Neutrophil (primary cell): ENCODE measurements around the gene CYP8B1.

Source experiments
- H3K27ac ChIP-seq: fragments of 200-600 bp; sonication (generic); 2 replicates; pipeline ENCODE4 v1.5.1; 2016; ENCODE audit warnings: mild to moderate bottlenecking, moderate library complexity
- H3K27me3 ChIP-seq: fragments of 200-600 bp; sonication (generic); 2 replicates; pipeline ENCODE4 v1.6.0; 2016; ENCODE audit warnings: mild to moderate bottlenecking
- H3K36me3 ChIP-seq: fragments of 200-600 bp; sonication (generic); 2 replicates; pipeline ENCODE4 v1.5.1; 2017
- H3K4me1 ChIP-seq, 2 experiments: fragments of 200-600 bp in 1 of 2; sonication (generic) in 1 of 2; 1 replicate in 1 of 2; 2 replicates in 1 of 2; pipeline versions ENCODE4 v1.5.1 to v1.6.1; 2013 to 2016; ENCODE audit warnings: low read depth in 1 of 2, low read length in 1 of 2, mild to moderate bottlenecking in 1 of 2, moderate library complexity in 1 of 2; ENCODE audit not compliant: control insufficient read depth in 1 of 2, insufficient read depth in 1 of 2
- H3K4me3 ChIP-seq, 2 experiments: fragments of 200-600 bp in 1 of 2; sonication (generic) in 1 of 2; 1 replicate in 1 of 2; 2 replicates in 1 of 2; pipeline ENCODE4 v1.5.1; 2013 to 2016; ENCODE audit warnings: low read depth in 1 of 2, low read length in 1 of 2, mild to moderate bottlenecking in 1 of 2, moderate library complexity in 1 of 2
- H3K9me3 ChIP-seq: fragments of 200-600 bp; sonication (generic); 2 replicates; pipeline ENCODE4 v1.5.1; 2016
- TF ChIP-seq, protein P1 (sequence below): fragments of 200-600 bp; sonication (generic); IDR thresholded peaks from 2 replicates; pipeline ENCODE4 v1.5.1; 2016; ENCODE audit warnings: antibody characterized with exemption

The CYP8B1 gene

GRCh38 chr3:42844412-42844713 lies 31.3 kb downstream of the CYP8B1 start:
- peaks cover 6 to 11% of the 10 kb centered on the region in 2 experiments for H3K4me1 ChIP-seq
- H3K9me3 ChIP-seq = no peaks in the 10 kb centered on the region
- TF ChIP-seq, protein P1, sequence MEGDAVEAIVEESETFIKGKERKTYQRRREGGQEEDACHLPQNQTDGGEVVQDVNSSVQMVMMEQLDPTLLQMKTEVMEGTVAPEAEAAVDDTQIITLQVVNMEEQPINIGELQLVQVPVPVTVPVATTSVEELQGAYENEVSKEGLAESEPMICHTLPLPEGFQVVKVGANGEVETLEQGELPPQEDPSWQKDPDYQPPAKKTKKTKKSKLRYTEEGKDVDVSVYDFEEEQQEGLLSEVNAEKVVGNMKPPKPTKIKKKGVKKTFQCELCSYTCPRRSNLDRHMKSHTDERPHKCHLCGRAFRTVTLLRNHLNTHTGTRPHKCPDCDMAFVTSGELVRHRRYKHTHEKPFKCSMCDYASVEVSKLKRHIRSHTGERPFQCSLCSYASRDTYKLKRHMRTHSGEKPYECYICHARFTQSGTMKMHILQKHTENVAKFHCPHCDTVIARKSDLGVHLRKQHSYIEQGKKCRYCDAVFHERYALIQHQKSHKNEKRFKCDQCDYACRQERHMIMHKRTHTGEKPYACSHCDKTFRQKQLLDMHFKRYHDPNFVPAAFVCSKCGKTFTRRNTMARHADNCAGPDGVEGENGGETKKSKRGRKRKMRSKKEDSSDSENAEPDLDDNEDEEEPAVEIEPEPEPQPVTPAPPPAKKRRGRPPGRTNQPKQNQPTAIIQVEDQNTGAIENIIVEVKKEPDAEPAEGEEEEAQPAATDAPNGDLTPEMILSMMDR = no peak
- no peaks in the 10 kb centered on the region for H3K27me3 ChIP-seq
- H3K4me3 ChIP-seq = no peak overlapping the region
- no peak overlapping the region for H3K27ac ChIP-seq
- H3K36me3 ChIP-seq = no peaks in the 10 kb centered on the region

DNA sequence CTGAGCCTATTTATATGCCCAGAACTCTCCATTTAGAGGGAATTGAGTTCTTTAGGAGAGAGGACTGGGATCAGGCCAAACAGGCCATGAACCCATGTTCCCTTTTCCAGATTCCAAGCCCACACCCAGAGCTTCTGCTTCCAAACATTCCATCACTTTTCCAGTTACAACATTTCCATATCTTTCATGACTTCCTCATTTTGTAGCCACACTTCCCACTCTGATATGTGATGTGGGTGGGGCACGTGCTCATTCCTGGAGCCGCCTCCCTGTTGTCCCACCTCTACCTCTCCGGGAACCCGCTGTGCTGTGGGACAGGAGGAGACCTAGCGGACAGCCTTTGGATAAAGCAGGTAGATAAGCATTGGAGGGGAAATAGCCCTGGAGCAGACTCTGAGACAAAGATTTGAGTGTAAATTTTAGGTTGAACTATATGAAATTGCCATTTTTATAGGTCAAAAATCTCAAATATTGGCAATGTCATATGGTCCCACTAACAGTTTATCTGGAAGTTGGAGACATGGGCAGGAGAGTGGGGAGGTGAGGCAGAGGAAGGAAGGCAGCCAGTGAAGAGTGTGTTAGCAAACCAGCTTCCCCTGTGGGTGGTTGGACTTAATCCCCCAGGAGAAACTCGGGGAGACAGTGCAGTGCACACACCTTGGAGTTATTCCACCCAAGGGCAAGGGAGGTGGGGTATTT lies 31.8 kb downstream of the CYP8B1 start:
- Histone ChIP-seq H3K4me1 (peaks cover 6 to 11% of the 10 kb centered on the region in 2 experiments), H3K36me3 (no peaks in the 10 kb centered on the region), H3K27ac (no peak overlapping the region), H3K27me3 (no peaks in the 10 kb centered on the region), H3K9me3 (no peaks in the 10 kb centered on the region), H3K4me3 (no peak overlapping the region)
- TF ChIP-seq, protein P1 = no peak

- Histone ChIP-seq H3K9me3 (no peaks in the 10 kb centered on the region), H3K27ac (no peak overlapping the region), H3K4me3 (no peak overlapping the region), H3K27me3 (no peaks in the 10 kb centered on the region), H3K4me1 (no peaks in the 10 kb centered on the region), H3K36me3 (no peaks in the 10 kb centered on the region)
- TF ChIP-seq, protein P1 = no peak
Observed at GRCh38 chr3:42841332-42841731, 34.3 kb downstream of the CYP8B1 start.

- no peak overlapping the region for H3K4me3 ChIP-seq
Observed at GRCh38 chr3:42839616-42840015, 36.1 kb downstream of the CYP8B1 start.

GRCh38 chr3:42838571-42838970 lies 37.1 kb downstream of the CYP8B1 start:
- Histone ChIP-seq H3K9me3 (no peaks in the 10 kb centered on the region), H3K27ac (no peak overlapping the region)

More at GRCh38 chr3:42839616-42840015, 36.1 kb downstream of the CYP8B1 start:
- H3K9me3 ChIP-seq = no peaks in the 10 kb centered on the region
- H3K27ac ChIP-seq = no peak overlapping the region
- no peaks in the 10 kb centered on the region for H3K27me3 ChIP-seq
- TF ChIP-seq, protein P1 = no peak
- no peaks in the 10 kb centered on the region for H3K36me3 ChIP-seq
- H3K4me1 ChIP-seq = no peaks in the 10 kb centered on the region

More at GRCh38 chr3:42838571-42838970, 37.1 kb downstream of the CYP8B1 start:
- H3K36me3 ChIP-seq = no peaks in the 10 kb centered on the region
- no peak overlapping the region for H3K4me3 ChIP-seq
- no peaks in the 10 kb centered on the region for H3K27me3 ChIP-seq
- no peaks in the 10 kb centered on the region for H3K4me1 ChIP-seq
- TF ChIP-seq, protein P1 = no peak
